Gastroesophageal sphincter (tissue), 4 donors: ENCODE measurements around the gene EEA1. TPM values are rescaled to one million over a fixed set of nuclear protein-coding genes. Genes with fewer than 3 reads are reported as not detected.

Source experiments
- ATAC-seq: fragments of 150-250 bp; one replicate; pipeline ENCODE4 v1.9.1; 2016; ENCODE audit warnings: mild to moderate bottlenecking, moderate library complexity
- H3K27ac ChIP-seq, 4 donors: fragments of 200-600 bp; sonication (generic) in 3 of 4; 1 replicate in 3 of 4; 2 replicates in 1 of 4; pipeline ENCODE4 v1.5.1; 2016 to 2019
- H3K27me3 ChIP-seq: fragments of 200-600 bp; sonication (generic); one replicate; pipeline ENCODE4 v1.5.1; 2019
- H3K36me3 ChIP-seq, 2 donors: fragments of 200-600 bp; sonication (generic); one replicate each; pipeline ENCODE4 v1.5.1; 2019; ENCODE audit warnings: control low read depth in 1 of 2
- H3K4me1 ChIP-seq, 3 donors: fragments of 200-600 bp; sonication (generic); 1 replicate in 2 of 3; 2 replicates in 1 of 3; pipeline ENCODE4 v1.5.1; 2016 to 2019; ENCODE audit warnings: control low read depth in 2 of 3
- H3K4me3 ChIP-seq, 2 donors: fragments of 200-600 bp; sonication (generic); one replicate each; pipeline ENCODE4 v1.5.1; 2019; ENCODE audit warnings: mild to moderate bottlenecking in 1 of 2, moderate library complexity in 1 of 2
- H3K9me3 ChIP-seq, 3 donors: fragments of 200-600 bp; sonication (generic); one replicate each; pipeline ENCODE4 v1.5.1; 2017 to 2019; ENCODE audit warnings: control low read depth in 2 of 3
- CTCF ChIP-seq, 4 experiments: fragments of 200-600 bp in 2 of 4; fragments of 450-650 bp in 2 of 4; sonication (generic) in 1 of 4; IDR thresholded peaks; one replicate each; pipeline ENCODE4 v1.5.1; 2017 to 2019; ENCODE audit warnings: antibody characterized with exemption in 4 of 4, mild to moderate bottlenecking in 2 of 4, moderate library complexity in 2 of 4
- EP300 ChIP-seq: sonication (generic); formaldehyde crosslinking; IDR thresholded peaks from one replicate; pipeline ENCODE4 v1.6.1; 2017; ENCODE audit warnings: antibody characterized with exemption, mild to moderate bottlenecking
- POLR2A ChIP-seq, 2 donors: fragments of 450-650 bp; IDR thresholded peaks; one replicate each; pipeline ENCODE4 v1.6.1; 2017; ENCODE audit warnings: antibody characterized with exemption in 2 of 2, mild to moderate bottlenecking in 2 of 2, moderate library complexity in 1 of 2
- POLR2AphosphoS5 ChIP-seq: sonication (generic); formaldehyde crosslinking; IDR thresholded peaks from one replicate; pipeline ENCODE4 v1.6.1; 2017; ENCODE audit warnings: antibody characterized with exemption
- WGBS, 2 donors: methylation state at CpG; one replicate each; pipeline ENCODE4 v1.1.5; 2018; ENCODE audit warnings: low coverage in 1 of 2; 5-methylcytosine and 5-hydroxymethylcytosine counted together
- total RNA-seq, 4 donors: library from RNA; depleted of rRNA; stranded (reverse); fragments of >200 nt; gene quantifications; one replicate each; pipeline ENCODE4 v1.1.0, GENCODE V29; 2016

Gene EEA1
- total RNA-seq, 4 donors from 2014 or later = 25.0 to 37.1 (median 30.4) TPM

GRCh38 chr12:92912052-92912451 is 17.0 kb downstream of the EEA1 start:
- no peak for ATAC-seq
- no peak for TF ChIP-seq POLR2A (IDR thresholded peaks at IDR 0.05)
- no peak for TF ChIP-seq POLR2AphosphoS5
- TF ChIP-seq EP300 = no peak
- TF ChIP-seq CTCF (IDR thresholded peaks at IDR 0.05) = no peak
- H3K27ac ChIP-seq = no peak overlapping the region
- no peak overlapping the region for H3K4me3 ChIP-seq
- H3K4me1 ChIP-seq = peaks cover 0 to 4% (median 4%) of the 10 kb centered on the region in 3 donors
- 66 to 85% methylated on average over 3 of the region's 3 CpGs for WGBS, 2 donors
- H3K9me3 ChIP-seq = peaks cover 0 to 8% (median 0%) of the 10 kb centered on the region in 3 donors
- no peaks in the 10 kb centered on the region for H3K36me3 ChIP-seq
- H3K27me3 ChIP-seq = no peaks in the 10 kb centered on the region

GRCh38 chr12:92911339-92911738 is 17.8 kb downstream of the EEA1 start:
- 70 to 76% methylated on average over 2 of the region's 2 CpGs for WGBS, 2 donors
- no peaks in the 10 kb centered on the region for H3K27me3 ChIP-seq
- no peaks in the 10 kb centered on the region for H3K36me3 ChIP-seq
- no peak overlapping the region for H3K4me3 ChIP-seq
- no peak for TF ChIP-seq CTCF (IDR thresholded peaks at IDR 0.05)
- no peak for TF ChIP-seq POLR2A (IDR thresholded peaks at IDR 0.05)
- TF ChIP-seq EP300 = no peak
- TF ChIP-seq POLR2AphosphoS5 = no peak
- H3K27ac ChIP-seq = no peak overlapping the region
- peaks cover 0 to 8% (median 0%) of the 10 kb centered on the region in 3 donors for H3K9me3 ChIP-seq
- H3K4me1 ChIP-seq = peaks cover 0 to 5% (median 4%) of the 10 kb centered on the region in 3 donors
- ATAC-seq = no peak

GRCh38 chr12:92908108-92908507 is 21.0 kb downstream of the EEA1 start:
- 80 to 85% methylated on average over 3 of the region's 3 CpGs for WGBS, 2 donors
- ATAC-seq = no peak
- no peaks in the 10 kb centered on the region for H3K36me3 ChIP-seq
- peaks cover 0 to 15% (median 4%) of the 10 kb centered on the region in 3 donors for H3K4me1 ChIP-seq
- H3K27ac ChIP-seq = no peak overlapping the region
- no peaks in the 10 kb centered on the region for H3K27me3 ChIP-seq
- no peak overlapping the region for H3K4me3 ChIP-seq
- peaks cover 0 to 8% (median 0%) of the 10 kb centered on the region in 3 donors for H3K9me3 ChIP-seq
- TF ChIP-seq POLR2AphosphoS5 = no peak
- no peak for TF ChIP-seq EP300
- no peak for TF ChIP-seq POLR2A (IDR thresholded peaks at IDR 0.05)
- no peak for TF ChIP-seq CTCF (IDR thresholded peaks at IDR 0.05)

- Histone ChIP-seq H3K36me3 (no peaks in the 10 kb centered on the region), H3K9me3 (peaks cover 0 to 8% (median 0%) of the 10 kb centered on the region in 3 donors)
These were observed 23.1 kb downstream of the EEA1 start for GRCh38 chr12:92905811-92906554.

More at GRCh38 chr12:92905811-92906554, 23.1 kb downstream of the EEA1 start:
- ATAC-seq = no peak
- Histone ChIP-seq H3K27ac (no peak overlapping the region), H3K27me3 (no peaks in the 10 kb centered on the region), H3K4me3 (no peak overlapping the region), H3K4me1 (peaks cover 0 to 18% (median 4%) of the 10 kb centered on the region in 3 donors)
- TF ChIP-seq POLR2A (IDR thresholded peaks at IDR 0.05) (no peak), CTCF (IDR thresholded peaks at IDR 0.05) (no peak), POLR2AphosphoS5 (no peak), EP300 (no peak)
- WGBS, 2 donors = 72 to 73% methylated on average over 6 of the region's 7 CpGs
